Sciatic nerve (tissue), 2 donors: ENCODE measurements around the gene ZNF446. TPM values are rescaled to one million over a fixed set of nuclear protein-coding genes. Genes with fewer than 3 reads are reported as not detected.
"Not testable (repeated sequence)": the region's sequence is repeated elsewhere in the genome, so short reads cannot be mapped to it uniquely, and the experiment has no call there.

ENCODE experiments used
- ATAC-seq: fragments of 200-7000 bp; cut with Tn5 transposase; one replicate; pipeline ENCODE4 v1.9.1; 2020; ENCODE audit warnings: mild to moderate bottlenecking, moderate library complexity
- DNase-seq: peaks from one replicate; pipeline ENCODE4 v3.0.0-alpha.2; 2020; ENCODE audit warnings: low spot score
- intact Hi-C: fragments of 100-400 bp; cut with DNase I; formaldehyde crosslinking; loops from one replicate; pipeline ENCODE4 v1.14.2; 2022
- total RNA-seq: library from RNA; stranded (reverse); fragmentation: NEBNext Ultra II Directional; extraction: Animal tissue kit (Norgen Biotek cat#: 25700); gene quantifications from one replicate; pipeline ENCODE4 v1.2.1, GENCODE V29; 2021
- donor health status: DM: no; HTN: no; CAD: no.
- donor health status: DM: no; HTN: no; CAD: no.

ZNF446 gene
- total RNA-seq, 1 donor from 2014 or later: 10.3 TPM

GRCh38 chr19:58468216-58468839 is 7.8 kb upstream of the ZNF446 start:
- ATAC-seq (no peak), DNase-seq (no peak)
- intact Hi-C loops: no loop called here

GRCh38 chr19:58469241-58470013 is 6.7 kb upstream of the ZNF446 start:
- intact Hi-C loops: no loop called here
- DNase-seq (no peak), ATAC-seq (no peak)

GRCh38 chr19:58470837-58471543 is 5.2 kb upstream of the ZNF446 start:
- DNase-seq, ATAC-seq, intact Hi-C loops: not testable (repeated sequence)

GRCh38 chr19:58471736-58472135 is 4.4 kb upstream of the ZNF446 start:
- intact Hi-C loops: no loop called here
- no peak for ATAC-seq
- no peak for DNase-seq

GRCh38 chr19:58473775-58474174 is 2.4 kb upstream of the ZNF446 start:
- no peak for ATAC-seq
- DNase-seq: no peak
- intact Hi-C loops: no loop called here

GRCh38 chr19:58474291-58474996 is 1.7 kb upstream of the ZNF446 start:
- intact Hi-C loops: no loop called here
- no peak for DNase-seq
- no peak for ATAC-seq

GRCh38 chr19:58474997-58475713 is 997 bp upstream of the ZNF446 start:
- ATAC-seq: no peak
- intact Hi-C loops: no loop called here
- no peak for DNase-seq

- intact Hi-C loops: no loop called here
- no peak for DNase-seq
- ATAC-seq: peak; percentile 17
These were observed 405 bp downstream of the ZNF446 start for GRCh38 chr19:58476498-58477015.

GRCh38 chr19:58477130-58477529 is 978 bp downstream of the ZNF446 start:
- no peak for DNase-seq
- intact Hi-C loops: no loop called here

GRCh38 chr19:58477871-58478270 is 1.7 kb downstream of the ZNF446 start:
- intact Hi-C loops: no loop called here
- DNase-seq: no peak
- ATAC-seq: no peak

More at GRCh38 chr19:58477130-58477529, 978 bp downstream of the ZNF446 start:
- ATAC-seq: no peak

GRCh38 chr19:58479303-58479702 is 3.2 kb downstream of the ZNF446 start:
- intact Hi-C loops: no loop called here
- ATAC-seq: no peak

GRCh38 chr19:58479736-58480480 is 3.8 kb downstream of the ZNF446 start:
- ATAC-seq (no peak), DNase-seq (no peak)
- intact Hi-C loops: no loop called here

More at GRCh38 chr19:58479303-58479702, 3.2 kb downstream of the ZNF446 start:
- no peak for DNase-seq

GRCh38 chr19:58480481-58480830 is 4.3 kb downstream of the ZNF446 start:
- no peak for DNase-seq

GRCh38 chr19:58480831-58481230 is 4.7 kb downstream of the ZNF446 start:
- intact Hi-C loops: no loop called here
- DNase-seq (no peak), ATAC-seq (no peak)

More at GRCh38 chr19:58480481-58480830, 4.3 kb downstream of the ZNF446 start:
- no peak for ATAC-seq
- intact Hi-C loops: no loop called here

- no peak for DNase-seq
- intact Hi-C loops: no loop called here
- ATAC-seq: no peak
These were observed 6.2 kb downstream of the ZNF446 start for GRCh38 chr19:58482372-58482771.

- DNase-seq (no peak), ATAC-seq (no peak)
- intact Hi-C loops: no loop called here
These were observed 7.6 kb downstream of the ZNF446 start for GRCh38 chr19:58483776-58484175.

GRCh38 chr19:58484349-58484748 is 8.2 kb downstream of the ZNF446 start:
- DNase-seq, ATAC-seq, intact Hi-C loops: not testable (repeated sequence)

GRCh38 chr19:58491393-58491792 is 15.2 kb downstream of the ZNF446 start:
- DNase-seq (no peak), ATAC-seq (no peak)
- intact Hi-C loops: no loop called here
